Astrocyte of the hippocampus (primary cell): ENCODE measurements around the gene POLA1.

Source experiments
- DNase-seq: peaks from one replicate; pipeline ENCODE4 v3.0.0; 2011; ENCODE audit warnings: low read depth, low spot score

Gene POLA1

GRCh38 chrX:25010784-25011588, 317.3 kb downstream of the POLA1 start:
- DNase-seq: no peak

DNA sequence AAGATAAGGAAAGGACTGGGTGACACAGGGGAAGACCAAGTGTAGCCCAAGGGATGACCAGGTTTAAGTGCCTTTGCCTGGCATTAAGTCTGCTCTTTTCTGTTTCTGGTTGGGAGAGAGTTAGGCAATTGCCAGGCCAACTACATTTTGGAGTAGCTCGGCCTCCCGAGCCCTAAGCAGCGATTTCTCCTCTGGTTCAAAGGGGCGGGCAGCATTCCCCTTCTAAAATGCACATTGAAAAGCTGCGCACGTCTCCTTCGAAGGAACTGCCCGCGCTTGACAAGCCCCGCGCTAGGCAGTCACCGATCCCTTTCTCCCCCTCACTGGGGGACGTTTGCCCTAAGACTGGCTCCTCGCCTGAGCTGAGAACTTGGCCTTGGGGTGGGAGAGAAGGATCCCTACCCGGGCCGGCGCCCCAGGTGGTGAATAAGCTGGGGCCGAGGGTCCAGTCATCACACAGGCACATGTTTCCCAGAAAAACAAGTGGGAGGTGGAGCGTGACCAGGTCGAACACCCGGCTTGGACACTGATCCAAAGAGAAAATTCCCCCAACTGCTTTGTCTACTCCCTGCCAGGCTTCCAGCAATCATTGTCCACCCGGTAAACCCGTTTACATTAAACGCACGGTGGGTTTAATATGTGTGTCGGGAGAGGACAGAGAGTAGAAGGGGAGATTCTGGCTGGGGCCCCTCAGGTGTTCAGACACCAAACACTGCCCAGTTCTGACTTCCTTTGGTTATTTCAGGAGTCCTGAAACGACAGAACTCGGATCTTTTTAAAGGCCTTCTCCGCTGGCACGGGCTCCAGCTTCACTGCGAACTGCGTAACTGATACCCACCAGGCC, 318.1 kb downstream of the POLA1 start:
- peak; percentile 40 for DNase-seq

DNA sequence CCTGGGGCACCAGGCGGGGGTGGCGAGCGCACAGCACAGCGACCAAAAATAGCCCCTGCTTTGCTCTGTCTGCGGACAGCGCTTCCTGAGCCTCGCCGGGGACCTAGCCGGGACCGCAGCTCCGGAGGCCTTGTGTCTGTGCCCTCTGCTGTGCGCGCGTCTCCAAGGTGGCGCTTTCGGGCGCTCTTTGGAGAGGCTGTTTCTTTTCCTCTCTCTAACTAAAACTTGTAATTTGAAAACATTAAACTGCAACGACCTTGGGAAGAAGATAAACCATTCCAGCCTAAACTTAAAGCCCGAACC, 318.7 kb downstream of the POLA1 start:
- DNase-seq: peak; percentile 35

DNA sequence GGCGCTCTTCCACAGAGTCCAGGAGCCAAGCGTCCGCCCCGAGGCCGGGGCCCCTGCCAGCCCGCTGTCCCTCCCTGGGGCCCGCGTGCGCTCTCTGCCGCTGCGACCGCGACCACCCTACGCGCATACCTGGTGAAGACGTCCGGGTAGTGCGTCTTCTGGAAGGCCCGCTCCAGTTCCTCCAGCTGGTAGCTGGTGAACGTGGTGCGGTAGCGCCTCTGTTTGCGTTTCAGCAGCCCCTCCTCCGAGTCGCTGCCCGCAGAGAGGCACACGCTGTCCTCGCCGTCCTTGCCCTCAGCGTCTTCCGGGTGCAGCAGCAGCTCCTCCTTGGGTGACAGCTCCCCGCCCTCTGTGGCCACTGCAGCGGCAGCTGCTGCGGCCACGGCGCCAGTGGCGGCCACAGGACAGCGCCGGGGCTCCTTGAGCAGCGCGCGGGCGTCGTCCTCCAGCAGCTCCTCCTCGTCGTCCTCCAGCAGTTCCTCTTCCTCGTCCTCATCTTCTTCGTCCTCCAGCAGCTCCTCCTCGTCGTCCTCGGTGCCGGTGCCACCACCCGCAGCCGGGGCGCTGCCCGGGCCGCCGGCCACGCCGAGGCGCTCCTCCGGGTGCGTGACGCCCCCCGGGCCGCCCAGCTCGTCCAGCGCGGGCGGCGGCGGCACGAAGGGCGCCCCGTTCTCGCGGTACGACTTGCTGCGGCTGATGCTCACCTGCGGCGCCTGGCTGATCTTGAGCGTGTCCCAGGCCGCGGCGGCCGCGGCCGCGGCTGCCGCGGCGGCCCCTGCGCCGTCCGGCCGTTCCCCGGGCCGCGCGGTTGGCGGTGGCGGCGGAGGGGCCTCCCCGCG, 319.3 kb downstream of the POLA1 start:
- DNase-seq: peak; percentile 33

DNA sequence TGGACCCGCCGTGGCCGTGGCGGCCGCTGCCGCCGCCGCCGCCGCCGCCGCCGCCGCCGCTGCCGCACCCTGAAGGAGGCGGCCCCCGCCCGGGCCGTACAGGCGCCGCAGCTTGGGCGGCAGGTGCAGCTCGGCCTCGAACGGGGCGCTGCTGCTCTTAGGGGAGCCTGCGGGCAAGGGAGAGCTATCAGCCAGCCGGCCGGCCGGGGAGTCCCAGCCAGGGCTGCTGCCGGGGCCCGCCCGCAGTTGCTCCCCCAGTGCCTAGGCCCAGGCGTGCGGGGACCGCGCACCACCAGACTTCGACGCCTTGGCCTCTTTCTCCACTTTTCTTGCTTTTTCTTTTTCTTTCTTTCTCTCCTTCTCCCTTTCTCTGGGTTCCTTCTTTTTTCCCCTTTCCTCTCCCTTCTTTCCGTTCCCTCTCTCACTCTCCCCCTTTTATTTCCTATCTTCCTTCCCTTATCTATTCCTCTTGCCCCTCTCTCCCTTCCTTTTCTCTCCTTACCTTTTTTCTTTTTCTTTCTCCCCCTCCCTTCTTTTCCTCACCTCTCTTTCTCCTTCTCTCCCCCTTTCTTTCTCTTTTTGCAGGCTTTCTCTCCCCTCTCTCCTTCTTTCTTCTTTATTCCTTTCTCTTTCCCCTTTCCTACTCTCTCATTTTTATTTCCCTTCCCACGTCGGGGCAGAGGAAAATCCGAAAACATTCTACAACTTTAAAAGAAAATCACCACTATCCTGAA, 320.1 kb downstream of the POLA1 start:
- no peak for DNase-seq

DNA sequence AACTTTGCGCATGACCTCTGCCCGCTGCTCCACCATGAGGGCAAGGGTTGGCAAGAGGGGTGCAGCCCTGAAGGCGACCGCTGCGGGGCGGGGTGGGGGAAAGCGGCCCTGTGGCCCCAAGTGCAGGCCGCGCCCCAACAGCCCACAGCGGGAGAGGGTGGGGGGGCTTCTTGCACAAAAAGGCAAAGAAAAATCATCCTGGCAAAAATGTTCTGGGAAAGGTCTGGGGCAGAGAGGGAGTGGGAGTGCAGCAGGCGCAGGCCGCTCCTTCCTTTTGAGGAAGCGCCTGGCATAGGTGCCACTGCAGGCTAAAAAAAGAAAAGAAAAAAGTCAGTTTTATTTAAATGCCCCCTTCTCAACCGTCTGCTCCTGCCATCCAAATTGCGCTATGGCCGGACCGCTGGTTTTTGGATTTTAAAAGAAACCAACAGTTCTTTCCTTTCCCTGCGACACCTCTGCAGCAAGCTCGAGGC, 320.7 kb downstream of the POLA1 start:
- DNase-seq: no peak

- DNase-seq: peak; percentile 91
Measured at GRCh38 chrX:25015486-25016360, 322.0 kb downstream of the POLA1 start, which contains the start of gene ARX. ARX (minus strand) TSS chrX:25015965; CDS start chrX:25015737, 228 bp downstream.

GRCh38 chrX:25016361-25016671, 322.6 kb downstream of the POLA1 start:
- no peak for DNase-seq

DNA sequence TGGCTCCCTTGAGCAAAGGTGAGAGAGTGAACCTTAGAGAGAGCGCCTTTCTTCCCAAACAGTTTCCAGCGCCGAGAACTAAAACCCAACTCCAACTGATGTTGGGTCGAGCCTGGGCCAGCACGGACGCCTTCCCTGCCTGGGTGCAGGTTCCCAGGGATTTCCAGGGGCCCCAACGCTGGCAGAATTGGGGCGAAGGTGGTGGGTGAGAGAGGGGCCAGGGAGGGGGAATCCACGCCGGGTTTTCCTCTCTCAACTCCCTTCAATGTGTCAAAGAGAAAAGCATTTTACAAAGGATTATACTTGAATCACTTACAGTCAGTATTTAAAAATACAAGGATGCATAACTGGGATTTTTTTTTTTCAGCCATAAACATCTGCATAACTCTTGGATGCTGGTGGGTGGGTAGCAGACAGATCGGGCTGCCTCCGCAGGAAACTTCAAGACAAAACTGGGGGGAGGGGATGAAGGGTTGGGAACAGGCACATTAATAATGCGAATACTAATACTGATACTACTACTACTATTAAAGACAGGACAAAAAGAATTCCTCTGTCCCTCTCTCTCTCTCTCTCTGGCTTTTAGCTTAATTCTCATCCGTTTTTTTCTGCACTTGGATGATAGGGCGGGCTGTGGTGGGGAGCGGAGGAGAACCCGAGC, 323.4 kb downstream of the POLA1 start:
- peak; percentile 65 for DNase-seq

- peak; percentile 62 for DNase-seq
Measured at GRCh38 chrX:25017667-25018247, 324.0 kb downstream of the POLA1 start.

GRCh38 chrX:25018682-25019081, 325.0 kb downstream of the POLA1 start:
- DNase-seq: no peak

DNA sequence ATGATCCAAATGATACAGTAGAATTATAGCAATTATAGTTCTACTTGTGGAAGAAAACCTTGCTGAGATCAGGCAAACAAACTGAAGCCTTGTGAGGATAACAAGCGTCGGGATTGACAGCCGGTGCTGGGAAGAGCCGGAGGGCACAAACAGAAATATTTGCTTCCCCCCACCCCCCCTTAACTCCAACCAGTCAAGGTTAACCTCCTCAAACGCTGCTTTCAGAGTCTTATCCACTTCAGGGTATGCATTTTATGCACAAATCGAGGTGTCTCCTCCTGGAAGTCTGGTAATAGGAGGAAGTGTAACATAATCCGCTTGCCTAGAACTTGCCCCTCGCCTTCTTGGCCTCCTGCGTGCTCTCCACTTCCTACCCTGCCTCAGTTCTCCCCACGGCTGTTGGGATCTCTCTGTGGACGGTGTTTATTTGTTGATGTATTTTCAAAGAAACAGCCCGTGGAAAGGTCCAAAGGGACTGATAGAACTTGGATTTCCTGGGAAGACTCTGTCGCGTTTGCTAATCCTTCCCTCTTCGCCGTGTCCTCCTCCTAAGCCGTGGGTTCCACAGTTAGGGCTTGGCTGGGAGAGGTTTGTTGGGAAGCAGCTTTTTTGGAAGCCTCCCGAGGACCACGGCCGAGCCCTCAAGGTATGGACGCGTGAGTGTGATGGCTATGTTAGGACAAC, 326.1 kb downstream of the POLA1 start:
- peak; percentile 39 for DNase-seq

DNA sequence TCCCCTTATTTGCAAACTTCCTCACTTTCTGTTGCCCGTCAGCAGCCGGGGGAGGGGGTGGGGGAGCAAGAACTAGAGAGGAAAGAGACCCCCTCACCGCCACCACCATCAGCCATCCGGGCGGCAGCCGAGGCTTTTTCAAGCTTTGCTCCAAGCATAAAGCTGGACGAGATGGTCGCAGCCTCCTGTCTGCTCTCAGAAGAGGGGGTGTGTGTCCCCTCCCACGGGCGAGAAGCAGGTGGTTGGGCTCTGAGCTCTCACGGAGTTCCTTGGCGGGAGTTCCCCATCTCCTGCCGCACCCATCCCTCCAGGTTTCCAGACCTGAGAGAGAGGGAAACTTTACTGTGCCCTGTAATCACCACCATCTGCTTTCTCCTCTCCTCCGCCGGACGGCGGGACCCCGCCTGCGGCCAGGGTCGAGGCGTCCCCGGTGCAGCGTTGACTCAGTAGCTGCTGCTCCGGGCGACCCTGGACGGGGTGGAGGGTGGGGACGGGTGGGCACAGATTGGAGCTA, 326.7 kb downstream of the POLA1 start:
- peak; percentile 36 for DNase-seq

- peak; percentile 68 for DNase-seq
Measured at GRCh38 chrX:25020905-25021449, 327.3 kb downstream of the POLA1 start.

DNA sequence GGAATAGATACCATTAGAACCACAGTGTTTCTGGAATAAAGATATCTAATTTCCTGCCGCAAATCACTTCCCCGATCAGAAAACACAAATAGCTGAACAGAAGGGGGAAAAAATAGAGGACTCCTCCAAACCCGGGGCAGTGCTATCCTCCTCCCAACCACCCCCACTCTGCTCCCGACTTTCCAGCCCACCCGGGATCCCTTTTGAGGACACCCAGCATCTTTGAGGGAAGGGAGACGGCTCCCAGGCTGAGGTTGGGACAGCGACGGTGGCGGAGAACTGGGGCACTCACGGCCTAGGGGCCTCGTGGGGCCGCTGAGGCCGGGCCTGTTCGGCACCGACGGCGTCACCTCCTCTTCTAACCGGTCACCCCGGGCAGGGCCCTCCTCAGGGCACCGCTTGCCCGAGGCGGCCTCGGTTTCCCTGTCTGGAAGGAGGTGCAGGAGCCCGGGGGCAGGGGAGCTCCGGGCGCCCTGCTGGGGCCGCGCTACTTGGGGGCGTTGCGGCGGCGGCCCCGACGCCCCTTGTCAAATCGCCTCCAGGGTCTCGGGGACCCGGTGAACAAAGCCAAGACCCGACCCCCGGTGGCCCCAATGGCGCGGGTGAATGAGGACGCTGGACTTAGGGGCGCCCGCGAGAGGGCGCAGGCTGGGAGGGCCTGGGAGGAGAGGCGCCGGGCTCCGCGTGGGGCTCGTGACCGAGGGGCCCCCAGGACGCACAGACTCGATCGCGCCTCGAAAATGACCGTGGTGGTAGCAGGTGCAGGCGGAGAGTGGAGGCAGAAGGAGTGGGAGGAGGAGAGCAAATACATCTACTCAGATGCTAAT, 329.0 kb downstream of the POLA1 start:
- DNase-seq: no peak

GRCh38 chrX:25023908-25024307, 330.2 kb downstream of the POLA1 start:
- DNase-seq: no peak

GRCh38 chrX:25025615-25026014, 331.9 kb downstream of the POLA1 start:
- DNase-seq: no peak
